Nephron (organoid): ENCODE results near the gene ULK4.
"Not testable (repeated sequence)": the region's sequence is repeated elsewhere in the genome, so short reads cannot be mapped to it uniquely, and the experiment has no call there.

Experiments used
- H3K27ac Mint-ChIP-seq, 3 experiments: 2 replicates each; pipeline ENCODE4 v1.8.0; 2020; ENCODE audit warnings: mixed read lengths in 3 of 3, mild to moderate bottlenecking in 2 of 3, moderate library complexity in 1 of 3
- H3K27me3 Mint-ChIP-seq: 2 replicates; pipeline ENCODE4 v1.8.0; 2021; ENCODE audit warnings: low read depth, mild to moderate bottlenecking, moderate library complexity, mixed read lengths
- H3K36me3 Mint-ChIP-seq: 2 replicates; pipeline ENCODE4 v1.8.0; 2020; ENCODE audit warnings: low read depth, mixed read lengths
- H3K4me1 Mint-ChIP-seq: 2 replicates; pipeline ENCODE4 v1.8.0; 2020; ENCODE audit warnings: mixed read lengths
- H3K4me3 Mint-ChIP-seq, 3 experiments: 2 replicates each; pipeline ENCODE4 v1.8.0; 2020; ENCODE audit warnings: mild to moderate bottlenecking in 3 of 3, mixed read lengths in 3 of 3, moderate library complexity in 2 of 3
- H3K9me3 Mint-ChIP-seq: 2 replicates; pipeline ENCODE4 v1.8.0; 2020; ENCODE audit warnings: mixed read lengths
- TF ChIP-seq, protein P1 (sequence below), 3 experiments: fragments of 200-600 bp; sonication (generic); IDR thresholded peaks; one replicate each; pipeline ENCODE4 v1.5.0; 2021; ENCODE audit warnings: antibody characterized with exemption in 3 of 3; ENCODE audit not compliant: unreplicated experiment in 3 of 3

ULK4 gene

DNA sequence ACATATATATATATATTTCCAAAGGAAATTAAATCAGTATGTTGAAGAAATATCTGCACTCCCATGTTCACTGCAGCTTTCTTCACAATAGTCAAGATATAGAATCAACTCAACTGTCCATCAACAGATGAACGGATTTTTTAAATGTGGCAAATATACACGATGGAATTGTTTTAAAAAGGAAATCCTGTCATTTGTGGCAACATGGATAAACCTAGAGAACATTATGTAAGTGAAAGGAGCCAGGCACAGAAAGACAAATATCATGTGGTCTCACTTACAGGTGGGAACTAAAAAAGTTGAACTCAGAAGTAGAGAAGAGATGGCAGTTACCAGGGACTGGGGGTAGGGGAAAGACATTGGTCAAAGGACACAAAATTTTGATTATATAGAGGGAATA, 253.7 kb downstream of the ULK4 start:
- TF ChIP-seq, protein P1, sequence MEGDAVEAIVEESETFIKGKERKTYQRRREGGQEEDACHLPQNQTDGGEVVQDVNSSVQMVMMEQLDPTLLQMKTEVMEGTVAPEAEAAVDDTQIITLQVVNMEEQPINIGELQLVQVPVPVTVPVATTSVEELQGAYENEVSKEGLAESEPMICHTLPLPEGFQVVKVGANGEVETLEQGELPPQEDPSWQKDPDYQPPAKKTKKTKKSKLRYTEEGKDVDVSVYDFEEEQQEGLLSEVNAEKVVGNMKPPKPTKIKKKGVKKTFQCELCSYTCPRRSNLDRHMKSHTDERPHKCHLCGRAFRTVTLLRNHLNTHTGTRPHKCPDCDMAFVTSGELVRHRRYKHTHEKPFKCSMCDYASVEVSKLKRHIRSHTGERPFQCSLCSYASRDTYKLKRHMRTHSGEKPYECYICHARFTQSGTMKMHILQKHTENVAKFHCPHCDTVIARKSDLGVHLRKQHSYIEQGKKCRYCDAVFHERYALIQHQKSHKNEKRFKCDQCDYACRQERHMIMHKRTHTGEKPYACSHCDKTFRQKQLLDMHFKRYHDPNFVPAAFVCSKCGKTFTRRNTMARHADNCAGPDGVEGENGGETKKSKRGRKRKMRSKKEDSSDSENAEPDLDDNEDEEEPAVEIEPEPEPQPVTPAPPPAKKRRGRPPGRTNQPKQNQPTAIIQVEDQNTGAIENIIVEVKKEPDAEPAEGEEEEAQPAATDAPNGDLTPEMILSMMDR (IDR thresholded peaks at IDR 0.05; ENCODE audit: unreplicated experiment in 3 of 3), result no peak
- no peaks in the 10 kb centered on the region for H3K36me3 Mint-ChIP-seq
- peaks cover 16% of the 10 kb centered on the region for H3K4me1 Mint-ChIP-seq
- H3K27ac Mint-ChIP-seq, result no peak overlapping the region
- no peak overlapping the region for H3K4me3 Mint-ChIP-seq
- H3K9me3 Mint-ChIP-seq, result no peaks in the 10 kb centered on the region
- H3K27me3 Mint-ChIP-seq, result no peaks in the 10 kb centered on the region

DNA sequence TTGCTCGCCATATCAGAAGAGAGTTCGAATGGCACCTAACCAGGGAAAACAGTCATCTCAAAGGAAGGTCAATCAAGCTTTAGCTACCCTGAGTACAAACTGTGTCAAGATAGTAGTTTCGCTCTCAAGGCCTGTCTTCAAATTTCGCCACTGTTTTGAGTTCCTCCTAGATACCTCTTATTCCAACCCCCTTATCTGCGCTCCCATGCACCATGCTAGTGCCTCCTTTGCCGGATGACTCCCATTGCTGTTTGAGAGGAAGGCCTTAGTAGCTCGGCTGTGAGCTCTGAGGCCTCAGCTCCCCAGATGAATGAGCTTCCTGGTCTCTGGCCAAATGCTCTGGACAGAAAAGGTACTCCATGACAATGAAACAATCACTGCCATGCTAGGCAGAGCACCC, 256.0 kb downstream of the ULK4 start:
- Mint-ChIP-seq H3K4me1 (peaks cover 10% of the 10 kb centered on the region), H3K4me3 (no peak overlapping the region), H3K27ac (no peak overlapping the region), H3K27me3 (no peaks in the 10 kb centered on the region), H3K9me3 (peaks cover 2% of the 10 kb centered on the region), H3K36me3 (peaks cover 4% of the 10 kb centered on the region)
- TF ChIP-seq, protein P1 (IDR thresholded peaks at IDR 0.05; ENCODE audit: unreplicated experiment in 3 of 3), result no peak

DNA sequence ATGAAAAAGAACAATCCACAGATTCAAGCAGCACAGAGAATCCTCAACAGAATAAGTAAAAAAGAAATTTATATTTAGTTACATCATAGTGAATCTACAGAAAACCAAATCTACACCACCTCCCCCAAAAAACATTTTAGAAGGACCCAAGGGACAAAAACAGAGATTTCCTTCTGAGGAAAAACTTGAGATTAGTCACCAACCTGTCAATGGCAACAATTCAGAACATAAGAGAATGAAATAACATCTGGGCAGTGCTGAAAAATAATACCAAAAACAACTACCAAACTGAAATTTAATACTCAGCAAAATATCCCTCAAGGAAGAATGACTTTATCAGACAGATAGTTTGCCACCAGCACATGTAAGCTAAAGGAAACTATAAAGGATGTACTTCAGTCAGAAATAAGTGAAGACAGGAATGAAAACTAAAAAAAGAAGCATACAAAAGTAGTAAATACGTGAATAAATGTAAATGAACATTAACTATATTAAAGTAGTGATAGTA, 260.7 kb downstream of the ULK4 start:
- H3K27me3 Mint-ChIP-seq, result no peaks in the 10 kb centered on the region
- peaks cover 5% of the 10 kb centered on the region for H3K9me3 Mint-ChIP-seq
- H3K4me3 Mint-ChIP-seq, result no peak overlapping the region
- TF ChIP-seq, protein P1 (IDR thresholded peaks at IDR 0.05; ENCODE audit: unreplicated experiment in 3 of 3), result no peak
- H3K4me1 Mint-ChIP-seq, result peaks cover 5% of the 10 kb centered on the region
- H3K36me3 Mint-ChIP-seq, result peaks cover 9% of the 10 kb centered on the region
- no peak overlapping the region for H3K27ac Mint-ChIP-seq

DNA sequence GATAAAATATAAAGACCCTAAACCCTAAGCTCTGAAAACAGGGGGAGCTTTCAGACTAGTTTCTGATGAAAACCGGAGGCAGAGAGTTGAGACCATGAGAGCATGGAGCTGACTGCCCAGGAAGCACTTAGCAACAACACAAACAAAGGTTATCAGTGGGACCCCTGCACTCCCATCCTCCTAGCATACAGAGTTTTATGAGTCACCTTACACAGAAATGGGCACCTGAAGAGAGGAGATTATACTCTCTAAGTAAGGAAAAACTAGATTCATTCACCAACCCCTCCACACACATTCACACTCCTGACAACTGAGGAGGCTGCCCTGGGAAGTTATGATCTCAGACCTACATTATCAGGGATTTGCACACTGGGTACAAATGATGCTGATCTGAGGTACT, 261.7 kb downstream of the ULK4 start:
- TF ChIP-seq, protein P1 (IDR thresholded peaks at IDR 0.05; ENCODE audit: unreplicated experiment in 3 of 3), result no peak
- H3K27ac Mint-ChIP-seq, result no peak overlapping the region
- peaks cover 8% of the 10 kb centered on the region for H3K9me3 Mint-ChIP-seq
- H3K27me3 Mint-ChIP-seq, result no peaks in the 10 kb centered on the region
- no peak overlapping the region for H3K4me3 Mint-ChIP-seq
- peaks cover 12% of the 10 kb centered on the region for H3K36me3 Mint-ChIP-seq
- peaks cover 5% of the 10 kb centered on the region for H3K4me1 Mint-ChIP-seq

DNA sequence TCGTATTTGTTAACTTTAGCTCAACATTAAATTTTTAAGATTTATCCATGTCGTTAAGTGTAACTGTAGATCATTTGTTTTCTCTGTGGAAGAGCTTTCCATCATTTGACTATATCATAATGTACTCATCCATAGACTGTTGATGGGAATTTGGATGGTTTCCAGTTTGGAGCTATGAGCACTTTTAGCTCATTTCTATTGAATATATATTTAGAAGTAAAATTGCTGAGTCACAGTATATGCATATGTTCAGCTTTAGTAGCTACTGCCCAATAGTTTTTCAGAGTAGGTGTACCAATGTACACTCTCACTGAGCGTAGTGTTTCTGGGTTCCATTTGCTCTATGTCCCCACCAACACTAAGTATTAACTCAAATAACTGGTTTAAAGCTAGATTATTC, 263.0 kb downstream of the ULK4 start:
- no peak overlapping the region for H3K4me3 Mint-ChIP-seq
- H3K4me1 Mint-ChIP-seq, result peaks cover 5% of the 10 kb centered on the region
- peaks cover 10% of the 10 kb centered on the region for H3K9me3 Mint-ChIP-seq
- H3K27me3 Mint-ChIP-seq, result no peaks in the 10 kb centered on the region
- TF ChIP-seq, protein P1 (IDR thresholded peaks at IDR 0.05; ENCODE audit: unreplicated experiment in 3 of 3), result no peak
- peaks cover 14% of the 10 kb centered on the region for H3K36me3 Mint-ChIP-seq
- H3K27ac Mint-ChIP-seq, result no peak overlapping the region

DNA sequence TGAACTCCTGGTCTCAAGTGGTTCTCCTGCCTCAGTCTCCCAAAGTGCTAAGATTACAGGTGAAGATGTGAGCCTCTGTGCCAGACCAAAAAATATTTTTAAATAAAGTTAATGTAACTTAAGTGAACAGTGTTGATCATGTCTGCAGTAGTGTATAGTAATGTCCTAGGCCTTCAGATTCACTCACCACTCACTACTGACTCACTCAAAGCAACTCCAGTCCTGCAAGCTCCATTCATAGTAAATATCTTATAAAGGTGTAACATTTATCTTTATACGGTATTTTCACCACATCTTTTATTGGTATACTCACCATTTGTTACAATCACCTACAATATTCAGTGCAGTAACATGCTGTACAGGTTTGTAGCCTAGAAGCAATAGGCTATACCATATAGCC, 264.2 kb downstream of the ULK4 start:
- peaks cover 14% of the 10 kb centered on the region for H3K36me3 Mint-ChIP-seq
- peaks cover 5% of the 10 kb centered on the region for H3K4me1 Mint-ChIP-seq
- TF ChIP-seq, protein P1 (IDR thresholded peaks at IDR 0.05; ENCODE audit: unreplicated experiment in 3 of 3), result no peak
- H3K9me3 Mint-ChIP-seq, result peaks cover 10% of the 10 kb centered on the region
- no peak overlapping the region for H3K27ac Mint-ChIP-seq
- H3K4me3 Mint-ChIP-seq, result no peak overlapping the region
- H3K27me3 Mint-ChIP-seq, result no peaks in the 10 kb centered on the region

DNA sequence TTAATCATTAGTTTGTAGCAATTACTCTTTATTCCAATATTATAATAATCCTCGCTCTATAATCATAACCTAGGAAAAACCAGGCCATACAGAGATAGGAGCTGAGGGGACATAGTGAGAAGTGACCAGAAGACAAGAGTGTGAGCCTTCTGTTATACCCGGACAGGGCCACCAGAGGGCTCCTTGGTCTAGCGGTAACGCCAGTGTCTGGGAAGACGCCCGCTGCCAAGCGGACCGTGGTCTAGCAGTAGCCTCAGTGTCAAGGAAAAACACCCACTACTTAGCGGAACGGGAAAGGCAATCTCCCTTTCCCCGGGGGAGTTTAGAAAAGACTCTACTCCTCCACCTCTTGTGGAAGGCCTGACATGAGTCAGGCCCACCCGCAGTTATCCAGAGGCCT, 266.1 kb downstream of the ULK4 start:
- H3K36me3 Mint-ChIP-seq, H3K4me1 Mint-ChIP-seq, H3K27me3 Mint-ChIP-seq, H3K4me3 Mint-ChIP-seq, H3K27ac Mint-ChIP-seq, H3K9me3 Mint-ChIP-seq: not testable (repeated sequence)
